ENCODE results near the gene UGCG.

- TF ChIP-seq POLR2AphosphoS5 (IDR thresholded peaks at IDR 0.05; ENCODE audit: borderline replicate concordance, low read depth, low read length) (peak; percentile 76), EZH2 (IDR thresholded peaks at IDR 0.05) (no peak)
These were observed 29.8 kb downstream of the UGCG start for GRCh38 chr9:111926421-111926875.

Measured in SK-N-MC (cell line).